OCI-LY3 (cell line): ENCODE data around the gene SURF6.

Experiments used
- CTCF ChIP-seq: fragments of 200-600, 300-600 bp; sonication (generic); IDR thresholded peaks from 2 replicates; pipeline ENCODE4 v1.5.1; 2014; ENCODE audit warnings: antibody characterized with exemption, low read length, low read depth
- EZH2phosphoT487 ChIP-seq: fragments of 200-600 bp; shearing (Covaris generic); IDR thresholded peaks from 2 replicates; pipeline ENCODE4 v1.6.1; 2018; ENCODE audit warnings: antibody characterized with exemption, mixed run types, low read depth

GRCh38 chr9:133362359-133363044 lies 26.5 kb upstream of the SURF6 start:
- TF ChIP-seq CTCF: no peak
- no peak for TF ChIP-seq EZH2phosphoT487
